ENCODE results near the gene PEX5L. TPM values are rescaled to one million over a fixed set of nuclear protein-coding genes. Genes with fewer than 3 reads are reported as not detected.

Gene PEX5L
- total RNA-seq, 2 experiments from 2014 or later: not detected

DNA sequence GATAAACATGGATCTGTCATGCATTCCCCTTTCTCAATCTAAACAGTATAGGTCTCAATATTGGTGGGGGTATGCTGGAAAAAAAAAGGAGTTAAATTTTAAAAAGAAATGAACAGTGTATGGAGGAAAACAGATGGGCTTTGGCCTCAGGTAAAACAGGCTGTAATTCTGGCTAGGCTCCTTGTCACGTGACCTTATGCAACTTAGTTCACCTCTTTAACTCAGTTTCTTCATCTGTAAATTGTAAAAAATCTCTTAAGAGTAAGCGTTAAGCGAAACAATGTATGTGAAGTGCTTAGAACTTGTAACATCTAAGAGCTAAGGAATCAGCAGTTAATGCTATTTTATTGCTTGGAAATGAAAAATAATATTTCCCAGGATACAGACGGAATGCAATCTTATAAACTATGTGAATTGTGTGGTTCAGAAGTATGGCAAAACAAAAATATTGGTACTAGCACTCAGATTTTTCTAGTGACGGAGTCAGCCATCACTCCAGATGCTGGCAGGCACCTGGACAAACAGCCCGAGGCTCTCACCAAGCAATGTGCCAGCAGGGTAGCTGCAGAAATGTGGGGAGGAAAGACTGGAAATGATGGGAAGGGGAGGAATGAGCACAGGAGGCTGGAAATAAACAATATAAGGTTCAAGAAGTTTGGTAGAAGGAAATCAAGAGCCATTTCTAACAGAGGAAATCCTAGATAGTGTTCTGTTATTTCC, 211.1 kb downstream of the PEX5L start:
- CTCF ChIA-PET: no interaction called here

DNA sequence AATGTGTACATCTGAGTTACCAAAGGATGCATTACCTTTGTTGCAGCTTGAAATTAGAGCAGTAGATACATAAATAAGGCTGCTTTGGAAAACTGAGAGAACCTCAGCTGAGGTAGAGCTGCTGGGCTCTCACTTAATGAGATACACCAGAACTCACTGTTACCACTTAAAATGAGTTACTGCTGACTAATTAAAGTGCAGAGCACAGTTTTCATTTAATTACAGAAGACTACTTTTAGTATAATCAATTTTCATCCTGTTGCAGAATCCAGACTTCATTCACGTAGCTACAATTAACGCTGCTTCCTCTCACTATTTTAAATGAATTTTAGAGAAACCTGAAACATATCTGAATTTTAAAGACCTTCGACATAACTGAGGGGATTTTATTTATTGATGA, 214.4 kb downstream of the PEX5L start:
- H3K4me3 Mint-ChIP-seq: no peak overlapping the region
- peaks cover 6% of the 10 kb centered on the region for H3K27me3 Mint-ChIP-seq
- H3K4me1 Mint-ChIP-seq (ENCODE audit: low read depth): no peaks in the 10 kb centered on the region
- H3K36me3 Mint-ChIP-seq (ENCODE audit: low read depth): no peaks in the 10 kb centered on the region
- no peak for ATAC-seq
- ChIA-PET POLR2A (no interaction called here), CTCF (interaction anchor here (1.1 kb wide), 1 partner anchor 11 kb away, joined by 3 read pairs; no protein-coding TSS in a partner anchor)
- H3K27ac Mint-ChIP-seq: no peak overlapping the region
- no peaks in the 10 kb centered on the region for H3K9me3 Mint-ChIP-seq
- DNase-seq: no peak
- intact Hi-C loops (cut with micrococcal nuclease): no loop called here
- TF ChIP-seq, protein P1, sequence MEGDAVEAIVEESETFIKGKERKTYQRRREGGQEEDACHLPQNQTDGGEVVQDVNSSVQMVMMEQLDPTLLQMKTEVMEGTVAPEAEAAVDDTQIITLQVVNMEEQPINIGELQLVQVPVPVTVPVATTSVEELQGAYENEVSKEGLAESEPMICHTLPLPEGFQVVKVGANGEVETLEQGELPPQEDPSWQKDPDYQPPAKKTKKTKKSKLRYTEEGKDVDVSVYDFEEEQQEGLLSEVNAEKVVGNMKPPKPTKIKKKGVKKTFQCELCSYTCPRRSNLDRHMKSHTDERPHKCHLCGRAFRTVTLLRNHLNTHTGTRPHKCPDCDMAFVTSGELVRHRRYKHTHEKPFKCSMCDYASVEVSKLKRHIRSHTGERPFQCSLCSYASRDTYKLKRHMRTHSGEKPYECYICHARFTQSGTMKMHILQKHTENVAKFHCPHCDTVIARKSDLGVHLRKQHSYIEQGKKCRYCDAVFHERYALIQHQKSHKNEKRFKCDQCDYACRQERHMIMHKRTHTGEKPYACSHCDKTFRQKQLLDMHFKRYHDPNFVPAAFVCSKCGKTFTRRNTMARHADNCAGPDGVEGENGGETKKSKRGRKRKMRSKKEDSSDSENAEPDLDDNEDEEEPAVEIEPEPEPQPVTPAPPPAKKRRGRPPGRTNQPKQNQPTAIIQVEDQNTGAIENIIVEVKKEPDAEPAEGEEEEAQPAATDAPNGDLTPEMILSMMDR (IDR thresholded peaks at IDR 0.05): no peak

More for the DNA sequence above, 211.1 kb downstream of the PEX5L start:
- no peaks in the 10 kb centered on the region for H3K9me3 Mint-ChIP-seq
- POLR2A ChIA-PET: no interaction called here
- no peak overlapping the region for H3K27ac Mint-ChIP-seq
- no peaks in the 10 kb centered on the region for H3K36me3 Mint-ChIP-seq (ENCODE audit: low read depth)
- no peaks in the 10 kb centered on the region for H3K4me1 Mint-ChIP-seq (ENCODE audit: low read depth)
- DNase-seq (no peak), ATAC-seq (no peak)
- H3K4me3 Mint-ChIP-seq: no peak overlapping the region
- peaks cover 2% of the 10 kb centered on the region for H3K27me3 Mint-ChIP-seq
- TF ChIP-seq, protein P1 (IDR thresholded peaks at IDR 0.05): no peak
- intact Hi-C loops (cut with micrococcal nuclease): no loop called here

DNA sequence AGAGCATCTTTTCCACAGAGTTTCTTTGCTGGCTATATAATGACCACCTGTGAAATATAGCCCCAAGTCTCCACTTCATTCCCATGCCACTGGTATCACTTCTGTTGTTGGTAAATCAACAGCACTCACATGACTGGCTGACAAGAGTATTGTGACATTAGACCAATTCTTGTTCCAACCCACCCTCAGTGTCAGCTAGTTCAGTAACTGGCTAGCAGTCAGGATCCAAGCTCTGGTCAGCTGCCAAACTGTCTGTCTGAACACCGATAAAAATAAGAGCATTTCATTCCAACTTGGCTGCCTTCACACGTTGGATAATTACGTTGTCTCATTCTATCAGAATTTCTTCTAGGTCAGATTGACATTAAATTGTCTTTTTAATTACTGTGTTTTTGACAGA, 217.4 kb downstream of the PEX5L start:
- TF ChIP-seq, protein P1 (IDR thresholded peaks at IDR 0.05): no peak
- intact Hi-C loops (cut with micrococcal nuclease): no loop called here
- Mint-ChIP-seq H3K9me3 (no peaks in the 10 kb centered on the region), H3K4me3 (no peak overlapping the region), H3K36me3 (ENCODE audit: low read depth) (no peaks in the 10 kb centered on the region), H3K27ac (no peak overlapping the region), H3K27me3 (peaks cover 6% of the 10 kb centered on the region), H3K4me1 (ENCODE audit: low read depth) (no peaks in the 10 kb centered on the region)
- ChIA-PET CTCF (no interaction called here), POLR2A (no interaction called here)
- DNase-seq (no peak), ATAC-seq (no peak)

DNA sequence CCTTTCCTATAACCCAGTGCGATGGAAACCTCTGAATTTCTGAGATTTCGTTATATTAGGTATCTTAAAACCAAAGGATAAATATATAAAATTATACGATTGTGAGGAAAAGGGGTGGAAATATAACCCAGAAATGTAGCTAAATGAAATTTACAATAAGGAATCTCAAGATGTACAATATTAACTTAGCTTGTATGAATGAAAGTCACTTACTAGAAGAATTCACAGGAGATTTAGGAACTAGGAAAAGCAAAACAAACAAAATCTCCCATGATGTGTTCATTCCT, 224.7 kb downstream of the PEX5L start:
- Mint-ChIP-seq H3K4me3 (no peak overlapping the region), H3K27ac (no peak overlapping the region), H3K4me1 (ENCODE audit: low read depth) (peaks cover 5% of the 10 kb centered on the region), H3K27me3 (no peaks in the 10 kb centered on the region), H3K36me3 (ENCODE audit: low read depth) (no peaks in the 10 kb centered on the region), H3K9me3 (no peaks in the 10 kb centered on the region)
- ATAC-seq (no peak), DNase-seq (no peak)
- intact Hi-C loops (cut with micrococcal nuclease): no loop called here
- CTCF ChIA-PET: interaction anchor here (0.7 to 1.3 kb wide), 4 partner anchors 10 to 162 kb away, joined by 3 to 4 read pairs (median 3); no protein-coding TSS in a partner anchor
- TF ChIP-seq, protein P1 (IDR thresholded peaks at IDR 0.05): no peak
- POLR2A ChIA-PET: no interaction called here

DNA sequence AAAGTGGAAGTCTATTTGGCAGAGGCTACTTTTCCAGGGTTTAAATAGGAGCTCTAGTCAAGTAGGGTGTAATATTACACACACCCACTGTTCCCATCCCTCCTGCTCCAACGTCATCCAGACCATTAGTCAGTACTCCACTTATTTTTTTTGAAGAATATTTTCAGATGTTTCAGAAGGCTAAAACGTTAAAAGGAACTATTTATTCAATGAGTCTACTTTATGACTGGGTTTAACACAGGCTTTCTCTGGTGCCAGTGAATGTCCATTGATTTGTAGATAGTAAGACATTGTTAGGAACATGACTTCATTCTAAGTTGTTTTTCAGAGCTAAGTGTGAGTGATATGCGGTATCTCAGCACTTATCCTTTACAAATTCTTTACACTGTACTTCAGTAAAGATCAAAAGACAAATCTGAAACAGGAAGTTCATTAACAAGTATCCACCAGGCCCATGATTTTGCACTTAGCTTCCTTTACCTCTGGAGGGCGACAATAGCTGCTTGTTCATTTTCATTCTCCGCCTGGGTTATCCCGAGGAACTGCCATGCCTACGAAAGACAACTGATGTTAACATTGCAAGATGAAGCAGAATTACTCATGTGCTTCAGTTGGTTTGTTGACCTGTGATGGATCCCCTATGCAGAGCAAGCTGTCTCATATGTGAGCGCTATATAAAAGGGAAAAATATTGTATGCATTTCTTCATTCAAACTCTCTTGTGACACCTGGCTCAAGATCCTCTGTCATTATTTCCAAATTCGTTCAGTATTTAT, 225.2 kb downstream of the PEX5L start:
- intact Hi-C loops (cut with micrococcal nuclease): no loop called here
- CTCF ChIA-PET: interaction anchor here (0.7 to 1.3 kb wide), 4 partner anchors 11 to 161 kb away, joined by 3 to 4 read pairs (median 3); no protein-coding TSS in a partner anchor
- H3K27me3 Mint-ChIP-seq: no peaks in the 10 kb centered on the region
- POLR2A ChIA-PET: no interaction called here
- DNase-seq (peak; percentile 39), ATAC-seq (peak; percentile 72)
- no peak overlapping the region for H3K27ac Mint-ChIP-seq
- H3K9me3 Mint-ChIP-seq: no peaks in the 10 kb centered on the region
- no peak overlapping the region for H3K4me3 Mint-ChIP-seq
- H3K4me1 Mint-ChIP-seq (ENCODE audit: low read depth): peaks cover 5% of the 10 kb centered on the region
- H3K36me3 Mint-ChIP-seq (ENCODE audit: low read depth): no peaks in the 10 kb centered on the region
- TF ChIP-seq, protein P1 (IDR thresholded peaks at IDR 0.05): peak; percentile 44

All from activated CD8-positive, alpha-beta T cell treated with anti-CD3 and anti-CD28 coated beads for 36 hours (primary cell).